ENCODE measurements around the gene SRGAP1. TPM values are rescaled to one million over a fixed set of nuclear protein-coding genes. Genes with fewer than 3 reads are reported as not detected.

The SRGAP1 gene
- total RNA-seq, 2 experiments from 2014 or later: 0.02 TPM; not detected in 1

DNA sequence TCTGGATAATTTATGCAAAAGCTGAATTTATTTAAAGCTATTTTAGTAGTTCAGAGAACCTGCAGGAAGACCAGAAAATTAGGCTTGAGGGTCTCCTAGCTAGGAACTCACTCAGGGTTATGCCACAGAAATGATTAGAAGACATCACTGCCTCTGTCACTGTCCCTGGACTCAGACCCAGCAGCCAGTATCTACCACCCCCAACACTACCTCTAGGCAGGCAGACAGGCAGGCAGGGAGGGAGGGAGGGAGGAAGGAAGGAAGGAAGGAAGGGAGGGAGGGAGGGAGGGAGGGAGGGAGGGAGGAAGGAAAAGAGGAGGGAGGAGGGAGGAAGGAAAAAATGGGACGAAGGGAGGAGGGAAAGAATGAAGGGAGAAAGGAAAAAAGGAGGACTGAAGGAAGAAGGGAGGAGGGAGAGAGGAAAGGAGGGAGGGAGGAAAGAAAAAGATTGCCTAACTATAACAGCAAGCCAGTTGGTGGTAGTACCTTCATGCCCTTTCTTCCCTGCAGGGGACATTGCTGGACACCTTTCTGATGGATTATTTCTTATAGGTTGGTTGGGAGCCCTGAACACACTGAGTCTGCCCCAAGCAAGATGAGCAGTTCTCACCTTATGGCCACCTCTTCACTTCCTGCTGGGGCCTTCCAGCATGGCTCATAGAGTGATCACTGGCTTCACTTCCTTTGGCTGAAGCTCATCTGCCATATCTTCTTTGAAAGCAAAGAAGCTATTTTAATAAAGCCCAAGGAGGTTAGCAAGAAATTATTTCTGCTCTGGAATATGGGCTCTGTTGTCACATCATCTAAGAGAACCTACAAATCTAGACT is 327.9 kb downstream of the SRGAP1 start:
- H3K4me1 Mint-ChIP-seq (ENCODE audit: low read depth): peaks cover 3% of the 10 kb centered on the region
- no peak overlapping the region for H3K4me3 Mint-ChIP-seq
- H3K27ac Mint-ChIP-seq: no peak overlapping the region
- H3K27me3 Mint-ChIP-seq (ENCODE audit: low read depth): no peaks in the 10 kb centered on the region
- DNase-seq: peak; percentile 18
- no peaks in the 10 kb centered on the region for H3K9me3 Mint-ChIP-seq
- H3K36me3 Mint-ChIP-seq (ENCODE audit: low read depth): peaks cover 3% of the 10 kb centered on the region
- intact Hi-C loops (cut with micrococcal nuclease): no loop called here
- CTCF ChIA-PET: no interaction called here

DNA sequence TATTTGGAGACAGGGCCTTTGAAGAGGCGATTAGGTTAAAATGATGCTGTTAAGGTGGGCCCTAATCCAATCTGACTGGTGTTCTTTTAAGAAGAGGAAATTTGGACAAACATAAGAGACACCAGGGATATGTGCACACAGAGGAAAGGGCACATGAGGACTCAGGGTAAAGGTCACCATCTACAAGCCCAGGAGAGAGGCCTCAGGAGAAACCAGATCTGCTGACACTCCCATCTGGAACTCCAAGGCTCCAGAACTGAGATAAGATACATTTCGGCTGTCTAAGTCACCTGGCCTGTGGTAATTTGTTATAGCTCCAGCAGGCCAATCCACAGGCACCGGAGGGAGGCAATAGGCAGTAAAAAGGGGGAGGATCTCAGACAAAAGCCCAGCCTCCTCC is 329.0 kb downstream of the SRGAP1 start:
- Mint-ChIP-seq H3K36me3 (ENCODE audit: low read depth) (peaks cover 1% of the 10 kb centered on the region), H3K27ac (no peak overlapping the region), H3K4me1 (ENCODE audit: low read depth) (peaks cover 3% of the 10 kb centered on the region), H3K27me3 (ENCODE audit: low read depth) (no peaks in the 10 kb centered on the region), H3K9me3 (no peaks in the 10 kb centered on the region), H3K4me3 (no peak overlapping the region)
- DNase-seq: no peak
- CTCF ChIA-PET: no interaction called here
- intact Hi-C loops (cut with micrococcal nuclease): no loop called here

DNA sequence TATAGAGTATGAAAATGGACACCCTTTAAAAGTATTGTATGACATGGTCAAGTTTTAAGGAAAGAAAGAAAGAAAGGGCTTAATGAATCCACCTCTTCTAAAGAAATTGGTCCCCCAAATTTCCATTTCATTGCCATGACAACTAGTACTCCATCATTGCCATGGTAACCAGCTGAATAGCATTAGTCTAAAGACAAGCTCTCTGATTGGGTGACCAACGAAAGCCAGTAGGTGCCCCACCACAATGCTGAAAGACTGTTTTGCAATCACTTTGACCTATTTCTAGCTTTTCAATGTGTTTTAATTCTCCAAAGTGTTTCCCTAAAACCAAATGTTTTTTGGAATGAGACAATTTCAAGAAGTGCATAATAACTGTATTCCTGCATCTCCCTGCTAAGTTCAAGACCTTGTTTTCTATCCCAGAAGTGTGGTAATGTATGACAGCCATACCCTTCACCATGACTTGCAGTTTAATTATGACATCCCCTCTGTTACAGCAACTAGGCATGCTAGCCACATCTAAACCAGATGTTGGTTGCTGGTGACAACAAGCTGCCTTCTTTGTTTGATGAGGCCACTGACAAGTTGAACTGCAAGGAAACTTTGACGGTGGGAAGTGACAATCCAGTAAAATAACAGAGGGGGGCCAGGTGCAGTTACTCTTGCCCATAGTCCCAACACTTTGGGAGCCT is 330.9 kb downstream of the SRGAP1 start:
- Mint-ChIP-seq H3K27me3 (ENCODE audit: low read depth) (no peaks in the 10 kb centered on the region), H3K27ac (no peak overlapping the region), H3K4me3 (no peak overlapping the region), H3K4me1 (ENCODE audit: low read depth) (peaks cover 3% of the 10 kb centered on the region), H3K9me3 (no peaks in the 10 kb centered on the region), H3K36me3 (ENCODE audit: low read depth) (no peaks in the 10 kb centered on the region)
- DNase-seq: no peak
- CTCF ChIA-PET: interaction anchor here (0.6 kb wide), 1 partner anchor 111 kb away, joined by 3 read pairs; no protein-coding TSS in a partner anchor
- intact Hi-C loops (cut with micrococcal nuclease): no loop called here

DNA sequence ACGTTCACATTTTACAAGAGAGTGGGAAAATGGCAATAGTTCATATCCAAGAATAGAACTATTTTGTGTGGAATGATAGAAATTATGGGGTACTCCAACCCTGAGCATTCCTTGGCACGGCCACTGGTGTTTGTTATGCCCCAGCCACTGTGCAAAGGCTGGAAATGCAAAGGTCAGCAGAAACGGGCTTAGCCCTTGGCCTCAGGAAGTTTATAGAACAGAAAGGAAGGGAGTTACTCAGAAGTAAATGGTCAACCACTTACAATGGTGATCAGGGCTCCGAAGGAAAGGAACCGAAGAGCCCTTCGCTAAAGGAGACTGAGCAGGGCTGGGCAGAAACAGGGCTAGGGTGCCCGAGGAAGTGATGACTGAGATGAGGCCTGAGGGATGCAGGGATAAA is 332.5 kb downstream of the SRGAP1 start:
- no peaks in the 10 kb centered on the region for H3K36me3 Mint-ChIP-seq (ENCODE audit: low read depth)
- H3K9me3 Mint-ChIP-seq: no peaks in the 10 kb centered on the region
- H3K27ac Mint-ChIP-seq: no peak overlapping the region
- CTCF ChIA-PET: no interaction called here
- no peak for DNase-seq
- H3K4me1 Mint-ChIP-seq (ENCODE audit: low read depth): peaks cover under 1% of the 10 kb centered on the region
- no peak overlapping the region for H3K4me3 Mint-ChIP-seq
- intact Hi-C loops (cut with micrococcal nuclease): no loop called here
- H3K27me3 Mint-ChIP-seq (ENCODE audit: low read depth): no peaks in the 10 kb centered on the region

DNA sequence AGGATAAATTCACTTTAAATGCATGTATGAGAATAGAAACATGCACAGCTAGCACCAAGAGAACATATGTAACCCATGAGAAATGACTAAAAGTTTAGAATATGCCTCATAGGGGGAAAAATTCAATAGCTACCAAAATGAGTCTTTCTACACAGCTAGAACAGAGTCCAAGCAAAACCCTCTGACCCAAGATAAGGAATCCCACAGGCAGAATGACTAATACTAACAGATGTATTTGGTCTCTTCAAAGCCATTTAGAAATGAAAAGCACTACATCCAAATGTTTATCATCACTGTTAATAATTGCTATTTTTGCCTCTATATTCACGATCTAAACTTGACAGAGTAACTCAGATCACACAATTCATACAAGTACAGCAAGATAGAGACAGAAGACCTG is 333.6 kb downstream of the SRGAP1 start:
- CTCF ChIA-PET: no interaction called here
- no peak for DNase-seq
- no peak overlapping the region for H3K4me3 Mint-ChIP-seq

DNA sequence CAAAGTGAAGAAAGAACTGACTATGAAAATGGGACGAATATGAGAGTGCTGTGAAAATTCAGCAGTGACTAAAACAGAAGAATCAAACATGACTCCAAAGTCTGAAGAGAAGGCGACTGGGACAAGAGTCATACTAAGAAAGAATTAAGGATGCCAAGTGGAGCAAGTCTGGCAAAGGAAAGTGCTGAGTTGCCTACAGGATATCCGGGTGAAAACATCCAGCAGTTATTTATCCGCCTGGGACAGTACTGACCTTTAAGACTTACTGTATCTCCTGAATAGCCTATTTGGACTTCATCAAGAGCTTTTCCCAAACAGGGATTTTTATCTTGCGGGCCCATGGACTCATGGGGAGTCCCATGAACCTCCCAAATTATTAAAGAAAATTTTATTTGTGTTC is 336.5 kb downstream of the SRGAP1 start:
- H3K9me3 Mint-ChIP-seq: no peaks in the 10 kb centered on the region
- CTCF ChIA-PET: no interaction called here

More for the DNA sequence above, 333.6 kb downstream of the SRGAP1 start:
- H3K9me3 Mint-ChIP-seq: no peaks in the 10 kb centered on the region
- no peaks in the 10 kb centered on the region for H3K36me3 Mint-ChIP-seq (ENCODE audit: low read depth)
- no peak overlapping the region for H3K27ac Mint-ChIP-seq
- no peaks in the 10 kb centered on the region for H3K27me3 Mint-ChIP-seq (ENCODE audit: low read depth)
- intact Hi-C loops (cut with micrococcal nuclease): no loop called here
- no peaks in the 10 kb centered on the region for H3K4me1 Mint-ChIP-seq (ENCODE audit: low read depth)

DNA sequence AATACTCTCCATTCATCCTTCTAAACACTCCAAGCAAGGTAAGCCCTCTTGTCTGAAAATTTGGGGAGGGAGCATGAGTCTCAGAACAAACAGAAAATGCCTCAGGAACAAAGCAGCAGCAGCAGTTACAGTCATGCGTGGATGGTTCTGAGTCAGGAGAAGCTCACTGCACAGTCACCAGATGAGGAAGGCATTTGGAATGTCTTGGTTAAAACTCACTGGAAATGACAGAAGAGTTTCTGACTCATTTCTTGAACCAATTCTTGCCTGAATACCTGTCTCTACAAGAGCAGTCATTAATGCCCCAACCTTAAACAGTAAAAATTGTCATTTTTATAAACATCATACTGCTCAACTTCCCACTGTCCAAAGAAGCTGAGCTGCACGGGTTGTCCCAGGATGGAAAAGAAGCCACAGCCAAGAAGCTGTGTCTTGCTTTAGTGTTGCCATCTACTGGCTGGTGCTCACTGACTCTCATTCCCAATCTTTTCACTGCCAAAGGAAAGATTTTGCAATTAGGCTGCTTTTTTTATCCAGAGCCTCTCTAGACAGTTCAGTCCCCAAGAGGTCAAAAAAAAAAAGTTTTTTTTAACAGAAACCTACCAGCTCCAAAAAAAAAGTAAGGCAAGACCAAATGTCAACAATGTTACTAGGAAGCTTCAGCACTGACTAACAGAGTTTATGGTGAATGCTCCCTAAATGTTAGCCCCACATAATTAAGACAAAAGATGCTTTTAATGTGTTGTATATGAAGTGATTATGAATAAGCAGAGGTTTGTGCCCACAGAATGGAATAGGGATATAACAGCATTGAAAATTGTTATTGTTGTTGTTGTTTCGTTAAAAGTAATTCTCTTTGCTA is 337.2 kb downstream of the SRGAP1 start:
- H3K4me1 Mint-ChIP-seq (ENCODE audit: low read depth): no peaks in the 10 kb centered on the region
- peaks cover 6% of the 10 kb centered on the region for H3K36me3 Mint-ChIP-seq (ENCODE audit: low read depth)
- H3K9me3 Mint-ChIP-seq: no peaks in the 10 kb centered on the region
- H3K4me3 Mint-ChIP-seq: no peak overlapping the region
- H3K27me3 Mint-ChIP-seq (ENCODE audit: low read depth): no peaks in the 10 kb centered on the region
- intact Hi-C loops (cut with micrococcal nuclease): no loop called here
- no peak overlapping the region for H3K27ac Mint-ChIP-seq
- no peak for DNase-seq
- CTCF ChIA-PET: interaction anchor here (0.5 to 0.7 kb wide), 2 partner anchors 174 to 203 kb away, joined by 3 read pairs; no protein-coding TSS in a partner anchor

More for the DNA sequence above, 336.5 kb downstream of the SRGAP1 start:
- Mint-ChIP-seq H3K27ac (no peak overlapping the region), H3K4me3 (no peak overlapping the region), H3K36me3 (ENCODE audit: low read depth) (peaks cover 6% of the 10 kb centered on the region), H3K4me1 (ENCODE audit: low read depth) (no peaks in the 10 kb centered on the region), H3K27me3 (ENCODE audit: low read depth) (no peaks in the 10 kb centered on the region)
- DNase-seq: no peak
- intact Hi-C loops (cut with micrococcal nuclease): no loop called here

DNA sequence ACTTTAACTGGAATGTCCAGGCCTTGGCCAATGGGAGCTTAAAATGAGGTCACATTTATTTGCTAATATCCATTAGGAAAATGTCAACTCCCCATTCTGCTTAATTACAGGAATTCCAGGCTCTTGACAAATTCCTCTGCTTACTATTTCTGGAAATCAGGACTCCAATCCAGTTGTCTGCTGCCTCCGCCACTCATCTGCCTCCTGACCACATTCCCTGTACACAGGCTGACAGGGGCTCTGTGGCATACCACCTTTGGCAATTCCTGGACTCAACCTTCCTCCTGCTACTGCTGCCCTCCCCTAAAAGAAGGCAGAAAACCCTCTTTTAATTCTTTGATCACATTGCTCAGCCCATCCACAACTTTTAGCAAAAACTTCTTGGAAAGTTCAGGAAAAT is 339.7 kb downstream of the SRGAP1 start:
- H3K27me3 Mint-ChIP-seq (ENCODE audit: low read depth): no peaks in the 10 kb centered on the region
- peaks cover 6% of the 10 kb centered on the region for H3K36me3 Mint-ChIP-seq (ENCODE audit: low read depth)
- H3K4me3 Mint-ChIP-seq: no peak overlapping the region
- H3K27ac Mint-ChIP-seq: no peak overlapping the region
- no peaks in the 10 kb centered on the region for H3K9me3 Mint-ChIP-seq
- DNase-seq: no peak
- intact Hi-C loops (cut with micrococcal nuclease): no loop called here
- peaks cover 4% of the 10 kb centered on the region for H3K4me1 Mint-ChIP-seq (ENCODE audit: low read depth)
- CTCF ChIA-PET: interaction anchor here (1.2 kb wide), 1 partner anchor 34 kb away, joined by 3 read pairs; no protein-coding TSS in a partner anchor

DNA sequence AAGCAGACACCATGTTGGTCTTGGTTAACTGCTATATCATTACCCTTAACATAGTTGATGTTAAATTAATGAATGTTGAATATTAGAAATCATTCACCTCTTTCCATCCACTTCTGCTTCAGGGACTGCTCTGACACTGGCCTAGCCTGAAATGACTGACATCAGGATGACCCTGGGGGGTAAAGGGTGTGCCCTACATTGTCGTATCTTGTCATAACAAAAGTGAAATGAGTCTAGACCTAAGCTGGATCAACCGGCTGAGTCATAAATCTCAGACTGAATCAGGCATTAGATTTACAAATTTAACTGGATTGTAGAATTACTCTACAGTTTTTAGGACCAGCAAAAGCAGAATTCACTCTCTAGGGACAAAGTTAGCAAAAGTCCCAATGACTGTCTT is 342.3 kb downstream of the SRGAP1 start:
- DNase-seq: peak; percentile 28
- Mint-ChIP-seq H3K36me3 (ENCODE audit: low read depth) (peaks cover 13% of the 10 kb centered on the region), H3K27me3 (ENCODE audit: low read depth) (no peaks in the 10 kb centered on the region), H3K4me3 (no peak overlapping the region), H3K27ac (no peak overlapping the region), H3K9me3 (no peaks in the 10 kb centered on the region), H3K4me1 (ENCODE audit: low read depth) (peaks cover 4% of the 10 kb centered on the region)
- intact Hi-C loops (cut with micrococcal nuclease): no loop called here
- CTCF ChIA-PET: no interaction called here

DNA sequence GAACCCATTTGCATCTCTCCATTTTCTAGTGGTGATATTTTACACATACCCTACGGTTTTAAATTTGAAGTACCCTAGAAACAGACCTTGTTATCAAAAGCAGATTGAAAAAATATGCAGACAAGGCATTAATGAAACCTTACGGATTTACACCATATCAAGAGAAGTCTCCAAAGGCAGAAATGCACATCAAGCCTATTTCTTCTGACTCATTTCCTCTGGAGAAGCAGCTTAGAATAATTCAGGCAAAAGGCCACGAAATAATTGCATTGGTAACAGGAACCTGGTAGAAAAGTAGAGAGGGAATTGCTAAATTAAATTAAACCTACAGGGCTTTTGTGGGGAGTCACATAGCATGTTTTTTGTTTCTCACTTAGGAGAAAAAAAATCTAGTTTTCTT is 342.9 kb downstream of the SRGAP1 start:
- H3K27me3 Mint-ChIP-seq (ENCODE audit: low read depth): no peaks in the 10 kb centered on the region
- intact Hi-C loops (cut with micrococcal nuclease): no loop called here
- peaks cover 14% of the 10 kb centered on the region for H3K36me3 Mint-ChIP-seq (ENCODE audit: low read depth)
- no peaks in the 10 kb centered on the region for H3K9me3 Mint-ChIP-seq
- H3K27ac Mint-ChIP-seq: no peak overlapping the region
- no peak overlapping the region for H3K4me3 Mint-ChIP-seq
- CTCF ChIA-PET: no interaction called here
- DNase-seq: no peak
- peaks cover 4% of the 10 kb centered on the region for H3K4me1 Mint-ChIP-seq (ENCODE audit: low read depth)

DNA sequence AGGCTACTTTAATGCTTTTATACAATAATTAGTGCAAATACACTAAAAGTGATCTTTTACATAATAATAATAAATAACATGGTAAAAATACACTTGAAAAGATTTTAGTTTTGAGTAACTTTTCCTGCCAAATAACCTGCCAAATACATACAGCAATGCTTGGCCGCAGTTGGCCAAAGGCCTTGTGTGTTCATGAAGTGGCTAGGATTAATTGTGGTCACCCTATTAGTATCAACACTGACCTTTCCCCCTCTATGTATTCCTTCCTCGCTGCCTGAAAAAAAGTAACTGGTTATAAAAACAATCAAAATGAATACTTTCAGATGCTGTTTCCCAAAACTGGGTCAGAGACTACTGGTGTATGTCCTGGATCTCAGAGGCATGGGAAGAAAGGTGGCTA is 343.3 kb downstream of the SRGAP1 start:
- H3K36me3 Mint-ChIP-seq (ENCODE audit: low read depth): peaks cover 19% of the 10 kb centered on the region
- H3K27me3 Mint-ChIP-seq (ENCODE audit: low read depth): no peaks in the 10 kb centered on the region
- no peaks in the 10 kb centered on the region for H3K9me3 Mint-ChIP-seq
- H3K4me1 Mint-ChIP-seq (ENCODE audit: low read depth): peaks cover 7% of the 10 kb centered on the region
- DNase-seq: no peak
- H3K27ac Mint-ChIP-seq: no peak overlapping the region
- intact Hi-C loops (cut with micrococcal nuclease): no loop called here
- no peak overlapping the region for H3K4me3 Mint-ChIP-seq
- CTCF ChIA-PET: no interaction called here

DNA sequence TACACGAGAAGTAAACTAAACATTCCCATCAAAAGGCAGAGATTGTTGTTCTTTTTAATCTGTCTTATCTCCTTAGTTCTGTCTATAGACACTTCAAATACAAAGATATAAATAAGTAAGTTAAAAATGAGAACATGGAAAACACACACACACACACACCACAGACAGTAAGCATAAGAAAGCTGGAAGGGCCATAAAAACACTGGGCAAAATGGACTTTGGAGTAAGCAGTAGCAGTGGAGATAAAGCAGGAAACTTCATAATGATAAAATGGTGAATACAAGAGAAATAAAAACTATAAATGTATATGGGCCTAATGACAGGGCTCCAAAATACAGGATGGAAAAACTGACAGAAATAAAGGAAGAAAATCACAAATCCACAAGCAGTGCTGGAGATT is 345.0 kb downstream of the SRGAP1 start:
- DNase-seq: no peak
- peaks cover 15% of the 10 kb centered on the region for H3K4me1 Mint-ChIP-seq (ENCODE audit: low read depth)
- no peak overlapping the region for H3K27ac Mint-ChIP-seq
- H3K27me3 Mint-ChIP-seq (ENCODE audit: low read depth): no peaks in the 10 kb centered on the region
- H3K36me3 Mint-ChIP-seq (ENCODE audit: low read depth): peaks cover 32% of the 10 kb centered on the region
- H3K9me3 Mint-ChIP-seq: no peaks in the 10 kb centered on the region
- no peak overlapping the region for H3K4me3 Mint-ChIP-seq
- CTCF ChIA-PET: interaction anchor here (0.6 kb wide), 1 partner anchor 56 kb away, joined by 3 read pairs; no protein-coding TSS in a partner anchor
- intact Hi-C loops (cut with micrococcal nuclease): no loop called here
